GM19468 (cell line): ENCODE measurements around the gene PAF1.

Source experiments
- ATAC-seq: cut with Tn5 transposase; IDR thresholded peaks from one replicate; pipeline ENCODE4 v1.9.1; 2021; ENCODE audit warnings: mild to moderate bottlenecking, moderate library complexity, moderate number of reproducible peaks; ENCODE audit not compliant: unreplicated experiment; ENCODE audit errors: extremely low read depth

The PAF1 gene

GRCh38 chr19:39417463-39418181 is 26.7 kb upstream of the PAF1 start:
- no peak for ATAC-seq

DNA sequence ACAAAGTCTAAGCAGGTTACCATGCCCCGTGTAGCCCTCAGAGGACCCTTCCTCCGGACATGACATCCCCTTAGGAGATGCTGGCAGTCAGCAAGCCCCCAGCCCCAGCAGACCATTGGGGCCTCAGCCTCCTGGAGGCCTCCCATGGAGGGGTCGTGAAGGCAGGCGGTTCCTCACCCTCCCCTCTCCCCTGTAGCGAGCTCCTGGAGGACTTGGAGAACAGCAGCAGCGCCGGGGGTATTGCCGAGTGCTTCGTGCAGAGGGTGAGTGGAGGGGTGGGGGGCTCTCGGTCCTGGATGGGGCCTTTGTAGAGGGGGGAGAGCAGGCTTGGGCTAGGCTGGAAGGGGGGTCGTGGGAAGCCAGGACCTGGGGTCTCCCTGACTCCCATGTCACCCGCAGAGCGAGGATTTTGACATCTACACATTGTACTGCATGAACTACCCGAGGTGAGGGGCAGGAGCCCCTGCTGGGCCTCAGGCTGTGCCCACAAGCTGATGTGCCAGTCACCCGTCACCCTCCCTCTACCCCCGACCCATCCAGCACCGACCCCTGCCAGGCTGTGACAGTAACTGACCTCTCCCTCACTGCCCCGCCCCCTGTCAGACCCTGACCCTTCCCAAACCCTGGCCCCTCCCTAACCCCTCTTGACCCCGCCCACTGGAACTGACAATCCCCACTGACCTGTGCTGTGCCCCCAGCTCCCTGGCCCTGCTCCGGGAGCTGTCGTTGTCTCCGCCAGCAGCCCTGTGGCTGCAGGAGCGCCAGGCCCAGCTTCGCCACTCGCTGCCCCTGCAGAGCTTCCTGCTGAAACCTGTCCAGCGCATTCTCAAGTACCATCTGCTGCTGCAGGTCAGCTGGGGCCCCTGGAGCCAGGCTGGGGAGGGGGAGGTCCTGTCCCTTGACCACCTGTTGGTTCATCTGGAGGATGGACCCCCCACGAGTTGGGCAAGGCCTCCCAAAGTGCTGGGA is 25.5 kb upstream of the PAF1 start:
- ATAC-seq = no peak

DNA sequence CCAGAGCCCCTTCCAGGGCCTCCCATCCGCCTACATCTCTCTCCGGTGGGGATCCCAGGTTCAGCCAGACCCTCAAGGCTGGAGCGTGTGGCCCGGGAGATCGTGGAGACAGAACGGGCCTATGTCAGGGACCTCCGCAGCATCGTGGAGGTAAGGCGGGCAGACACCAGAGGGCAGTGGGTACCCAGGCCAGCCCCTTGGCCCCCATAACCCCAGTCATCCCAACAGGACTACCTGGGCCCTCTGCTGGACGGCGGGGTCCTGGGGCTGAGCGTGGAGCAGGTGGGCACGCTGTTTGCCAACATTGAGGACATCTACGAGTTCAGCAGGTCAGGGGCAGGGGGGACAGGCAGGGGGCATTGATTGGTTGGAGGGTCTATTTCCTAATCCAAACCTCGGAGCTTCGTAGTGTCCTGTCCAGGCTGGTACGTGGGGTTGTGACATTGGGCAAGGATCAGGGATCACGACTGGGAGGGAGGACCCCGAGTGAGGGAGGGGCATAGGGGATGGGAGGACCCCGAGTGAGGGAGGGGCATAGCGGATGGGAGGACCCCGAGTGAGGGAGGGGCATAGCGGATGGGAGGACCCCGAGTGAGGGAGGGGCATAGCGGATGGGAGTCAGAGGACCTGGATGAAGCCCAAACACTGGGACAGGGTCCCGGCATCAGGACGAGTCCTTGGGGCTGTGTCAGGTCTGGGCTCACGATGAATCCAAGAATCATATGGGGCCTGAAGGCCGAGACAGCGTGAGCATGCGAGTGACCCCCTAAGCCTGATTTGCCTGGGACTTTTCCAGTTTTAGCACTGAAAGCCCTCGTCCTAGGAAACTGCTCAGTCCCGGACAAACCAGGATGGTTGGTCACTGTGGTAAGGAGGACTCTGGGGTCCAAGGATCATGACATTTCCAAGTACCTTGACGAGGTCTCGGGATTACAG is 24.5 kb upstream of the PAF1 start:
- no peak for ATAC-seq

GRCh38 chr19:39413911-39414608 is 23.2 kb upstream of the PAF1 start:
- no peak for ATAC-seq

DNA sequence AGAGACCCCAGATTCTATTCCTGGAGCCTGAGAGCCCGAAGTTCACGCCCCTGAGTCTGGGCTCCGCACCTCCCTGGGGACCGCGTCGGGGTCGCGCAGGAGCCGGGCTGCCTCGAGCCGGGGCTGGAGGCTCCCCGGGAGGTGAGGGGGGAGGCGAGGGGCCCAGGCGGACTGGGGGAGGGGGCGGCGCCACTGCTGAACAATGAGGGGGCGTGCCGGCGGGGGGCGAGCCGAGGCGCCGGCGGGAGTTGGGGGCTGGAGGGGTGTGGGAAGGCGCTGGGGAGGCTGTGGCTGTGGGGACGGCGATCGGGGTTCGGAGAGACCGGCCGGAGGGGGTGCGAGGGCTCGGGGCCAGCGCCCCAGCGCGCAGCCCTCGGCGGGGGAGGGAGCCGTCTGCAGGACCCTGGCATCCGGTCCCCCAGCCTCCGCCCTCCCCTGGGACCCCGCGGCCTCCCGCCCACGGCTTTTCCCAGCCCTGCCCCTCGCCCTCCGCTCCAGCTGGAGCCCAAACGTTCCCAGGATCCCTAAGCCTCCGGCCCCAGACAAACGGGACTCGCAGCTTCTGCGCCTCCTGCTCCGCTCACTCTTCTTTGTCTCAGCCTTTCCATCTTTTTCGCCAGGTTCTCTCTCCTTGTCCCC is 22.5 kb upstream of the PAF1 start:
- ATAC-seq = no peak

DNA sequence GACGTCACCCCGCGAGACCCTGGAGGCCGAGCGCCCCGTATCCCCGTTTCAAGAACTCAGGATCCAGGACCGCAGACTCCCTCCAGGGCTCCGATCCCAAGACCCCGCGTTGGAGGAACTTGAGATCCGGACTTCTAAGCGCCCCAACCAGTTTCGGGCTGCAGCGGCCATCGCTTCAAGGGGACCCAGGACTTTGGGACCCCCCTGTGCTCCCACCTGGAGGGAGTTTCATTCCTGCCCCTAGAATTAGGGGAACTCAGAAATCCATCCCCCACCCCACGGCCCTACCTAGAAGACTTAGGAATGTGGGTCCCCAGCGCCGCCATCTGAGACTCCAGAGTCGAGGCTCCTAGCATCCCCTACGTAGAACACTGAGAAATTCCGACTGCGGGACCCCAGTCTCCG is 22.0 kb upstream of the PAF1 start:
- no peak for ATAC-seq

- ATAC-seq = peak; percentile 55
Observed at GRCh38 chr19:39412100-39412866, 21.4 kb upstream of the PAF1 start, which contains the start of gene PLEKHG2. Gene PLEKHG2, plus strand, starts transcription at chr19:39412669. Its CDS starts 1,418 bp downstream, at chr19:39414087.

DNA sequence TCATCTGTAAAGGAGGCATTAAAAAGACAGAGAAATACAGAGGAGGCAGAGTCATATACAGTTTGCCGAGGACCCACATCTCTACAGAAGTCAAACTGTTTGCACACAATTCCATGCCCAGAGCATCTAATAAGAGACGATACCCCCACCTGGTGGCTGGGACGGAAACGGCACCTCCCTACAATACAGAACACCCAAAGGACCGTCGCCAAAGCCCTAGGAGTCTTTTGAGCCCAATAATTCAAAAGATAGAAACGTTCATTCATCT is 20.9 kb upstream of the PAF1 start:
- ATAC-seq = no peak

DNA sequence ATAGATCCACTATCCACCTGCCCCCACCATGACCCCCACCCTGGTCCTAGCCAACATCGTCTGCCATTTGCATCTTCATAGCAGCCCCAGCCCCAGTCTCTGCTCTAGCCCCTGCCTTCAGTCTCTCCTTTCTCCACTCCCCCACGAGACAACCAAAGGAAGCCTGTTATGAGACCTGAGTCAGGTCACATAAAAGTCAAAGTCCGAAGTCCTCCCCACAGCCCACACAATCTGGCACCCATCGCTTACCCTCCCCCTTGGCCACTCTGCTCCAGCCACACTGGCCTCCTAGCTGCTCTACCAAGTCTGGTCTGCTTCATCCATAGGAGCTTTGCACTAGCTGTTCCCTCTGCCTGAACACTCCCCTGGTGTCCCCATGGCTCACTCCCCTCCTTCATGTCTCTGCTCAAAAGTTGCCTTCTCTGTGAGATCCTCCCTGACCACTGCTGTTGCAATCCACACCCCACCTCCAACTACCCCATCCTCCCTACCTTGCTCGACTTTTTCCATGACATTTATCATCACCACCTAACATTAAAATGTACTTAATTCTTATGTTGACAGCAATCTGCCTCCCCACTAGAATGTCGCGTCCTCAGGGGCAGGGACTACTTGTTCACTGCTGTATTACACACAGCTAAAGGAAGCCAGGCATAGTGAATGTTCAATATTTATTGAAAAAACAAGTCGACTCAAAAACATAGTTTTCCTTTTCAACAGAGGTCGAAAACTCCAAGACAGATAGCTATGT is 20.4 kb upstream of the PAF1 start:
- no peak for ATAC-seq

GRCh38 chr19:39410831-39411080 is 19.9 kb upstream of the PAF1 start:
- no peak for ATAC-seq

GRCh38 chr19:39410017-39410830 is 19.3 kb upstream of the PAF1 start:
- ATAC-seq = no peak

DNA sequence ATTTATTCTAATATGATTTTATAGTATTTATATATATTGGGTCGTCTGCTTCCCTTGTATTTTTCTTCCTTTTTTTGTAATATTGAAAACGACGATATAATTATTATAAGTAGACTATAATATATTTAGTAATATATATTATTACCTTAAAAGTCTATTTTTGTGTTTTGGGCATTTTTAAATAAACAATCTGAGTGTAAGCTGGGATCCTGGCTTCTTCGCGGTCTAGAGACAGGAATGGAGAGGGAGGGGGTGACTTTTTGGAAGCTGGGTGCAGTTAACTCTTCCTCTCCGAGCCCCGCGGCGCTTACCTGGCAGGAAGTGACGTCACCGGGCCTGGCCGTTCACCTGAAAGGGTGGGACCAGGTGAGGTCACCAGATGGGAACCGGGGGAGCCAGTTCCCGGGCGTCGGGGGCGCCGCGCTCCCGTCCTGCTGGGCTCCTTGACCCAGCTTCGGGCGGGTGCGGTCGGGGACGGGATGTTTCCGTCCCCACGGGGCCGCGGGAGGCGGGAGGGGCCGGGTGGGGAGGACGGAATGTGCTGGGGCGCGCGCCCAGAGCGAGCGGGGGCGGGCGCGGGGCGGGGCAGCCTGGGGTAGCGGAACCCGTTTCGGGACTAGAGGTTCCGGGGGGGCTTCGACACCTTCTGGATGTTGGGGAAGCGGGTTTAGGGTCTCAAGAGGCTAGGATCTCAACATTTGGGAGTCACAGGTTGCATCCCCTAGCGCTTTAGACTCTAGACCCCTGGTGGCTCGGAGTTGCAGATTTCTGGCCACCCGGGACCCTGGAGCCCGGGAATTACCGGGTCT is 18.5 kb upstream of the PAF1 start:
- ATAC-seq = no peak

DNA sequence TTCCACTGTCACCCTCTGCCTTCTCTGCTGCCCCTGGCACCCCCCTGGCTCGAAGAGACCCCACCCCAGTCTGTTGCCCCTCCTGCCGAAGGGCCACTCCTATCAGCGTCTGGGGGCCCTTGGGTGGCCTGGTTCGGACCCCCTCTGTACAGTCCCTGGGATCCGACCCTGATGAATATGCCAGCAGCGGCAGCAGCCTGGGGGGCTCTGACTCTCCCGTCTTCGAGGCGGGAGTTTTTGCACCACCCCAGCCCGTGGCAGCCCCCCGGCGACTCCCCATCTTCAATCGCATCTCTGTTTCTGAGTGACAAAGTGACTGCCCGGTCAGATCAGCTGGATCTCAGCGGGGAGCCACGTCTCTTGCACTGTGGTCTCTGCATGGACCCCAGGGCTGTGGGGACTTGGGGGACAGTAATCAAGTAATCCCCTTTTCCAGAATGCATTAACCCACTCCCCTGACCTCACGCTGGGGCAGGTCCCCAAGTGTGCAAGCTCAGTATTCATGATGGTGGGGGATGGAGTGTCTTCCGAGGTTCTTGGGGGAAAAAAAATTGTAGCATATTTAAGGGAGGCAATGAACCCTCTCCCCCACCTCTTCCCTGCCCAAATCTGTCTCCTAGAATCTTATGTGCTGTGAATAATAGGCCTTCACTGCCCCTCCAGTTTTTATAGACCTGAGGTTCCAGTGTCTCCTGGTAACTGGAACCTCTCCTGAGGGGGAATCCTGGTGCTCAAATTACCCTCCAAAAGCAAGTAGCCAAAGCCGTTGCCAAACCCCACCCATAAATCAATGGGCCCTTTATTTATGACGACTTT is 17.7 kb upstream of the PAF1 start:
- ATAC-seq = no peak

DNA sequence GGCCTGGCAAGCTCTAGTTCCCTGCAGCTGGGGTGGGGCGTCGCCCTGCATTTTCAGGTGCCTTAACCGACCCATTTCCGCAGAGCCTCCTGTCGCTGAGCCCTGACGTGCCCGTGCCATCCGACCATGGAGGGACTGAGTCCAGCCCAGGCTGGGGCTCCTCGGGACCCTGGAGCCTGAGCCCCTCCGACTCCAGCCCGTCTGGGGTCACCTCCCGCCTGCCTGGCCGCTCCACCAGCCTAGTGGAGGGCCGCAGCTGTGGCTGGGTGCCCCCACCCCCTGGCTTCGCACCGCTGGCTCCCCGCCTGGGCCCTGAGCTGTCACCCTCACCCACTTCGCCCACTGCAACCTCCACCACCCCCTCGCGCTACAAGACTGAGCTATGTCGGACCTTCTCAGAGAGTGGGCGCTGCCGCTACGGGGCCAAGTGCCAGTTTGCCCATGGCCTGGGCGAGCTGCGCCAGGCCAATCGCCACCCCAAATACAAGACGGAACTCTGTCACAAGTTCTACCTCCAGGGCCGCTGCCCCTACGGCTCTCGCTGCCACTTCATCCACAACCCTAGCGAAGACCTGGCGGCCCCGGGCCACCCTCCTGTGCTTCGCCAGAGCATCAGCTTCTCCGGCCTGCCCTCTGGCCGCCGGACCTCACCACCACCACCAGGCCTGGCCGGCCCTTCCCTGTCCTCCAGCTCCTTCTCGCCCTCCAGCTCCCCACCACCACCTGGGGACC is 16.9 kb upstream of the PAF1 start:
- ATAC-seq = no peak

DNA sequence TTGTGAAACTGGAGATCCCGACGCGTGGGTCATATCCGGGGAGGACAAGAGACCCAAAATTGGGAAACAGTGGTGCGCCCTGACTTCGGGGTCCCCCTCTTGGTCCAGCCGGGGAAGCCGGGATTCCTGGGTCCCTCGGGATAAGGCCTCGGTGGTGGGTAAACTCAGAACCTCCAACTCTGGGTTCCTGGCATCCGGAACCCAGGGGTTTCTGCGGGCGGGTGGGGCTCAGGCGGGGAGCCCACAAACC is 16.4 kb upstream of the PAF1 start:
- ATAC-seq = no peak
